IMR-90 (cell line): ENCODE results near the gene NUP210L. TPM values are rescaled to one million over a fixed set of nuclear protein-coding genes. Genes with fewer than 3 reads are reported as not detected.

Experiments used
- ATAC-seq: fragments of 200-7000 bp; cut with Tn5 transposase; 2 replicates; pipeline ENCODE4 v1.9.1; 2020; ENCODE audit warnings: low read depth, mild to moderate bottlenecking, moderate library complexity
- BruUV-seq: library from RNA; stranded (reverse); fragments of 400-500 nt; replicated peaks from 2 replicates; lab custom pipeline; 2021; lab: Mats Ljungman, UMichigan
- CTCF ChIA-PET: fragments of 300-600 bp; formaldehyde crosslinking; extraction: SDS; loops from one replicate; lab custom pipeline; 2021; ENCODE audit warnings: antibody characterized with exemption; lab: Yijun Ruan, JAX
- POLR2A ChIA-PET: fragments of 300-600 bp; sonication (Branson Sonifier 250); formaldehyde crosslinking; loops from one replicate; lab custom pipeline; 2022; ENCODE audit warnings: antibody characterized with exemption; ENCODE audit not compliant: unreplicated experiment; lab: Charles Lee
- DNase-seq: peaks from one replicate; pipeline ENCODE4 v3.0.0; 2013
- H2AFZ ChIP-seq: replicated peaks from 2 replicates; pipeline ENCODE3; 2013; ENCODE audit warnings: low read length, mild to moderate bottlenecking; ENCODE audit not compliant: poor library complexity
- H2AK5ac ChIP-seq: 2 replicates; pipeline ENCODE4 v1.6.1; 2013; ENCODE audit warnings: low read depth, low read length, inconsistent platforms
- H2AK9ac ChIP-seq: replicated peaks from 2 replicates; pipeline ENCODE3; 2013; ENCODE audit warnings: mild to moderate bottlenecking, low read depth, low read length, moderate library complexity; ENCODE audit not compliant: poor library complexity
- H2BK120ac ChIP-seq: 2 replicates; pipeline ENCODE4 v1.6.1; 2013; ENCODE audit warnings: low read depth, low read length, inconsistent platforms
- H2BK15ac ChIP-seq: 3 replicates; pipeline ENCODE4 v1.6.1; 2013; ENCODE audit warnings: low read depth, low read length, inconsistent platforms
- H2BK20ac ChIP-seq: 2 replicates; pipeline ENCODE4 v1.6.1; 2013; ENCODE audit warnings: low read depth, mild to moderate bottlenecking, inconsistent platforms, low read length, moderate library complexity
- H2BK5ac ChIP-seq: 2 replicates; pipeline ENCODE4 v1.6.1; 2013; ENCODE audit warnings: mild to moderate bottlenecking, low read depth, low read length, inconsistent platforms; ENCODE audit not compliant: poor library complexity, severe bottlenecking
- H3K14ac ChIP-seq: replicated peaks from 2 replicates; pipeline ENCODE4 v1.6.1; 2013; ENCODE audit warnings: low read depth, low read length, inconsistent platforms
- H3K18ac ChIP-seq: 2 replicates; pipeline ENCODE4 v1.6.1; 2013; ENCODE audit warnings: low read depth, low read length, control low read depth
- H3K23ac ChIP-seq: 2 replicates; pipeline ENCODE4 v1.6.1; 2013; ENCODE audit warnings: low read depth, low read length, inconsistent platforms
- H3K27ac ChIP-seq: 2 replicates; pipeline ENCODE4 v1.5.1; 2013; ENCODE audit warnings: mild to moderate bottlenecking, control low read depth, low read length; ENCODE audit not compliant: insufficient read depth
- H3K27me3 ChIP-seq: 2 replicates; pipeline ENCODE4 v1.6.1; 2013; ENCODE audit warnings: low read length; ENCODE audit not compliant: control insufficient read depth, insufficient read depth
- H3K36me3 ChIP-seq: 2 replicates; pipeline ENCODE4 v1.6.1; 2013; ENCODE audit warnings: low read length, mixed read lengths; ENCODE audit not compliant: control insufficient read depth, insufficient read depth
- H3K4ac ChIP-seq: 2 replicates; pipeline ENCODE4 v1.6.1; 2013; ENCODE audit warnings: low read depth, low read length, inconsistent platforms
- H3K4me1 ChIP-seq: 2 replicates; pipeline ENCODE4 v1.6.1; 2013; ENCODE audit warnings: low read length, mixed read lengths; ENCODE audit not compliant: control insufficient read depth, insufficient read depth
- H3K4me2 ChIP-seq: 2 replicates; pipeline ENCODE4 v1.6.1; 2013; ENCODE audit warnings: low read depth, mild to moderate bottlenecking, control low read depth, low read length, moderate library complexity
- H3K4me3 ChIP-seq: 2 replicates; pipeline ENCODE4 v1.5.1; 2013; ENCODE audit warnings: low read depth, mild to moderate bottlenecking, control low read depth, low read length, moderate library complexity; ENCODE audit not compliant: insufficient read depth
- H3K56ac ChIP-seq: 2 replicates; pipeline ENCODE4 v1.6.1; 2013; ENCODE audit warnings: low read length, inconsistent platforms; ENCODE audit not compliant: insufficient read depth; ENCODE audit errors: extremely low read depth
- H3K79me1 ChIP-seq, 2 experiments: 2 replicates each; pipeline ENCODE4 v1.6.1; 2013; ENCODE audit warnings: low read length in 2 of 2, inconsistent platforms in 1 of 2, low read depth in 1 of 2
- H3K9ac ChIP-seq: 2 replicates; pipeline ENCODE4 v1.6.1; 2013; ENCODE audit warnings: low read depth, low read length, control low read depth
- H3K9me1 ChIP-seq: 2 replicates; pipeline ENCODE4 v1.6.1; 2013; ENCODE audit warnings: low read length, inconsistent platforms; ENCODE audit not compliant: insufficient read depth
- H3K9me3 ChIP-seq: 2 replicates; pipeline ENCODE4 v1.6.1; 2013; ENCODE audit warnings: low read length; ENCODE audit not compliant: control insufficient read depth, insufficient read depth
- H4K20me1 ChIP-seq: 2 replicates; pipeline ENCODE4 v1.6.1; 2013; ENCODE audit warnings: low read length, inconsistent platforms; ENCODE audit not compliant: insufficient read depth
- H4K5ac ChIP-seq: 2 replicates; pipeline ENCODE4 v1.6.1; 2013; ENCODE audit warnings: mild to moderate bottlenecking, low read depth, low read length, control low read depth
- H4K8ac ChIP-seq, 2 experiments: 2 replicates each; pipeline ENCODE4 v1.6.1; 2013; ENCODE audit warnings: low read depth in 2 of 2, low read length in 2 of 2, control low read depth in 1 of 2, inconsistent platforms in 1 of 2
- H4K91ac ChIP-seq: 2 replicates; pipeline ENCODE4 v1.6.1; 2013; ENCODE audit warnings: low read depth, low read length, inconsistent platforms; ENCODE audit not compliant: insufficient read depth
- BHLHE40 ChIP-seq: fragments of 150-350 bp; IDR thresholded peaks from 2 replicates; pipeline ENCODE4 v1.6.1; 2016; ENCODE audit warnings: mild to moderate bottlenecking, low read depth, low read length
- CHD1 ChIP-seq: IDR thresholded peaks from 2 replicates; pipeline ENCODE4 v1.6.1; 2012; ENCODE audit warnings: low read depth, low read length, improper control_type of control experiment
- FOS ChIP-seq: fragments of 150-350 bp; IDR thresholded peaks from 2 replicates; pipeline ENCODE4 v1.6.1; 2016; ENCODE audit warnings: low read depth, low read length
- MAZ ChIP-seq: IDR thresholded peaks from 2 replicates; pipeline ENCODE4 v1.6.1; 2012; ENCODE audit warnings: low read depth, mild to moderate bottlenecking, low read length, improper control_type of control experiment, moderate library complexity, borderline replicate concordance
- RAD21 ChIP-seq: IDR thresholded peaks from 2 replicates; pipeline ENCODE4 v1.6.1; 2012; ENCODE audit warnings: low read length, improper control_type of control experiment
- RCOR1 ChIP-seq: IDR thresholded peaks from 2 replicates; pipeline ENCODE4 v1.6.1; 2012; ENCODE audit warnings: mild to moderate bottlenecking, low read length, improper control_type of control experiment; ENCODE audit not compliant: insufficient replicate concordance
- WGBS, 2 experiments: methylation state at CpG; one replicate each; pipeline versions ENCODE4 v1.1.5 to v1.1.7; 2013; ENCODE audit warnings: missing lambda C conversion rate in 2 of 2; ENCODE audit not compliant: insufficient read length in 1 of 2; ENCODE audit errors: extremely low coverage in 2 of 2; 5-methylcytosine and 5-hydroxymethylcytosine counted together
- dilution Hi-C: fragments of 300-500 bp; cut with HindIII; formaldehyde crosslinking; loops from one replicate; pipeline ENCODE4 v1.14.3; 2018; ENCODE audit warnings: low sequenced_read_pairs; ENCODE audit not compliant: unreplicated experiment
- in situ Hi-C: fragments of 300-500 bp; cut with MboI; formaldehyde crosslinking; loops from 3 replicates; pipeline ENCODE4 v1.14.3; 2019; ENCODE audit warnings: low sequenced_read_pairs, inconsistent platforms, mixed read lengths
- intact Hi-C: fragments of 100-400 bp; cut with micrococcal nuclease; formaldehyde crosslinking; loops from 2 replicates; pipeline ENCODE4 v1.10.0; 2022
- polyA plus RNA-seq, 3 experiments: library from polyadenylated mRNA; depleted of rRNA; stranded (reverse); fragments of >200 nt; gene quantifications; 2 replicates each; pipeline ENCODE4 v1.2.3, GENCODE V29; 2012; ENCODE audit warnings: low replicate concordance in 1 of 3
- total RNA-seq: library from RNA; depleted of rRNA; stranded (reverse); fragments of >200 nt; gene quantifications from 2 replicates; pipeline ENCODE4 v1.2.3, GENCODE V29; 2012
- TF ChIP-seq, protein P1 (sequence below): conservative IDR thresholded peaks from 2 replicates; pipeline ENCODE4 v1.5.1; 2012; ENCODE audit warnings: mild to moderate bottlenecking, low read depth, low read length, improper control_type of control experiment
- TF ChIP-seq, protein P2 (sequence below): fragments of 150-350 bp; IDR thresholded peaks from 2 replicates; pipeline ENCODE4 v1.6.1; 2016; ENCODE audit warnings: low read depth, mild to moderate bottlenecking, low read length, moderate library complexity, borderline replicate concordance
- TF ChIP-seq, protein P3 (sequence below): fragments of 150-350 bp; IDR thresholded peaks from 2 replicates; pipeline ENCODE4 v1.6.1; 2017; ENCODE audit warnings: mild to moderate bottlenecking, antibody characterized with exemption, low read length, low read depth

The NUP210L gene
- total and polyA plus RNA-seq, 2 of the 4 experiments (the other 2 are of a cell fraction): under 0.01 to 0.02 TPM

DNA sequence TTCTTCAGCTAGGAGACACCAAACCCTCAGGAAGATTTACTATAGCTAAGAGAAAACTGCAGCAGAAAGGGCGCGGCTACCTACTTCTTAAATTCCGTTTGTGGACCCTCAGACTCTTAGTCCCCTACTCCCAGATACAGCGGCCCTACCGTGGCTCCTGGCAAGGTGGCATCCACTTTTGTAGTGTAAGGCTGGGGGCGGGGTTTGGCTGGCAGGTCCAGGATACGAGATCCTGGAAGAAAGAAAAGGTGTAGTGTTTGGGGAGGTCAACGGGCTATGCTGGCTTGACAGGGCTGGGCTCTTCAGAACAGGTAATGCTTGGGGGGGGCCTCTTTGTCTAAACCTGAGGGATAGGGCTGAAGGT, 186.9 kb downstream of the NUP210L start (continued):
- no peak for TF ChIP-seq FOS

DNA sequence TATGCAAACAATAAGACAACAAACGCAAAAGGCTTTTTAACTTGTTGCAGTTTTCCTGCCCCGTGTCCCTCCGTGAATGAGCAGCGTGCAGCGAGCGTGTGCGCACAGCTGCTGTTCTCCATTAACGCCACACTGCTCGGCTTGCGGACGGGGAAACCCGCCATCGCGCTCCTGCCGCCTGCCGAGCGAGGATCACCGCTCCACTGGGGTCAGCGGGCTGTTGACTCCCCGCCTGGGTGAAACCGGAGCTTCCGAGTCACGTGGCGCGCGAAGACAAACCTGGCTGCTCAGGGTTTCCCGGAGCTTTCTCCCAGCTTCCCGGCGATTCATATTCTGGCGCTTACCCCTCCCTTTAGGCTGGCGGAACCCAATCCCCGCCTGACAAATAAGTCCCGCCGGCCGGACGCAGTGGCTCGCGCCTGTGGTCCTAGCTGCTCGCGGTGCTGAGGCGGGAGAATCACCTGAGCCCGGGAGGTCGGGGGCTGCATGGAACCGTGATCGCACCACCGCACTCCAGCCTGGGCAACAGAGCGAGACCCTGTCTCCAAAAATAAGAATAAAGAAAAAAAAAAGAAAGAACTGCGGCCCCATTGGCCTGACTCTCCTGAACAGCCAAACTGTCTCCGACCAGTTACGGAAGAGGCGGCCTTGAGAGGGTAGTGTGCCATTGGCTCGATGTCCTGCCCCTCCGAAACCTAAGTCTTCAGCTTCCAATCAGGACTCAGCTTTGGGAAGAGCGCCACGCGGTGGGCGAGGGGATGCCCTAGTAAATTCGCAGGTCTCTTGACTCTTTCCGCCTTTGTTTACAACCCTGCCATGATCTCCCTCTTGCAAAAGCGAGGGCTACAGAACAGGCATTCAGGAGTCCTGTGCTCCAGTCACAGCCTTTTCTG, 187.5 kb downstream of the NUP210L start, which contains the start of gene CREB3L4:
Gene CREB3L4 (plus strand): TSS at position 796 of the 893 bp plus-strand sequence. CDS start 624 bp downstream, outside the sequence.
- Histone ChIP-seq H2BK20ac (no peak within 1 kb of the TSS), H3K23ac (peak within 1 kb of the TSS; percentile 70), H3K4me3 (peak within 1 kb of the TSS; percentile 59), H3K9me1 (peaks cover 7% of the 10 kb centered on the region; the same call in 1 of the 2 replicates), H3K18ac (peak within 1 kb of the TSS; percentile 32; the same call in 1 of the 2 replicates), H4K91ac (peak within 1 kb of the TSS; percentile 69), H2BK120ac (peak within 1 kb of the TSS; percentile 21; the same call in 1 of the 2 replicates), H2BK5ac (peak within 1 kb of the TSS; percentile 76), H4K20me1 (peaks cover 3% of the 10 kb centered on the region; the same call in 1 of the 2 replicates), H2AK9ac (peak within 1 kb of the TSS; percentile 88), H3K4me1 (peaks cover 3% of the 10 kb centered on the region; the same call in 1 of the 2 replicates), H3K36me3 (no peaks in the 10 kb centered on the region), H3K14ac (peak within 1 kb of the TSS; percentile 66), H3K79me1 (peaks cover 5 to 45% of the 10 kb centered on the region in 2 experiments; a peak in 3 of 4 replicates), H3K27ac (peak within 1 kb of the TSS; percentile 77), H2AK5ac (peak within 1 kb of the TSS; percentile 73), H3K27me3 (no peaks in the 10 kb centered on the region), H3K9me3 (no peaks in the 10 kb centered on the region), H3K56ac (peak within 1 kb of the TSS; percentile 46), H4K5ac (peak within 1 kb of the TSS; percentile 46), H3K4ac (peak within 1 kb of the TSS; percentile 80), H2AFZ (peak within 1 kb of the TSS; percentile 90), H4K8ac (peak within 1 kb of the TSS; percentile 25 to 93), H2BK15ac (no peak within 1 kb of the TSS), H3K9ac (peak within 1 kb of the TSS; percentile 82), H3K4me2 (peak within 1 kb of the TSS; percentile 87)
- DNase-seq (peak; percentile 98), ATAC-seq (peak; percentile 83)
- POLR2A ChIA-PET: interaction anchor here (1.3 to 1.5 kb wide), 3 partner anchors 10 to 44 kb away, joined by 3 to 5 read pairs (median 3); partner anchors contain the start of genes JTB and RPS27
- intact Hi-C loops (no loop called here), in situ Hi-C loops (loop anchor here (25.0 kb wide), 1 partner anchor 430 kb away; the partner anchor contains the start of genes S100A3, S100A4, S100A5 and S100A6), dilution Hi-C loops (no loop called here)
- BruUV-seq: no TSS peak
- 0% methylated on average over 34 of the region's 60 CpGs; no CpG with 5 or more reads in 1 of the 2 experiments for WGBS, 2 experiments
- CTCF ChIA-PET: interaction anchor here (0.6 to 1.2 kb wide), 9 partner anchors 8 to 205 kb away, joined by 3 to 4 read pairs (median 3); partner anchors contain the start of genes JTB and RAB13
- TF ChIP-seq, protein P1, sequence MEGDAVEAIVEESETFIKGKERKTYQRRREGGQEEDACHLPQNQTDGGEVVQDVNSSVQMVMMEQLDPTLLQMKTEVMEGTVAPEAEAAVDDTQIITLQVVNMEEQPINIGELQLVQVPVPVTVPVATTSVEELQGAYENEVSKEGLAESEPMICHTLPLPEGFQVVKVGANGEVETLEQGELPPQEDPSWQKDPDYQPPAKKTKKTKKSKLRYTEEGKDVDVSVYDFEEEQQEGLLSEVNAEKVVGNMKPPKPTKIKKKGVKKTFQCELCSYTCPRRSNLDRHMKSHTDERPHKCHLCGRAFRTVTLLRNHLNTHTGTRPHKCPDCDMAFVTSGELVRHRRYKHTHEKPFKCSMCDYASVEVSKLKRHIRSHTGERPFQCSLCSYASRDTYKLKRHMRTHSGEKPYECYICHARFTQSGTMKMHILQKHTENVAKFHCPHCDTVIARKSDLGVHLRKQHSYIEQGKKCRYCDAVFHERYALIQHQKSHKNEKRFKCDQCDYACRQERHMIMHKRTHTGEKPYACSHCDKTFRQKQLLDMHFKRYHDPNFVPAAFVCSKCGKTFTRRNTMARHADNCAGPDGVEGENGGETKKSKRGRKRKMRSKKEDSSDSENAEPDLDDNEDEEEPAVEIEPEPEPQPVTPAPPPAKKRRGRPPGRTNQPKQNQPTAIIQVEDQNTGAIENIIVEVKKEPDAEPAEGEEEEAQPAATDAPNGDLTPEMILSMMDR: peak; percentile 60
- TF ChIP-seq, protein P2, sequence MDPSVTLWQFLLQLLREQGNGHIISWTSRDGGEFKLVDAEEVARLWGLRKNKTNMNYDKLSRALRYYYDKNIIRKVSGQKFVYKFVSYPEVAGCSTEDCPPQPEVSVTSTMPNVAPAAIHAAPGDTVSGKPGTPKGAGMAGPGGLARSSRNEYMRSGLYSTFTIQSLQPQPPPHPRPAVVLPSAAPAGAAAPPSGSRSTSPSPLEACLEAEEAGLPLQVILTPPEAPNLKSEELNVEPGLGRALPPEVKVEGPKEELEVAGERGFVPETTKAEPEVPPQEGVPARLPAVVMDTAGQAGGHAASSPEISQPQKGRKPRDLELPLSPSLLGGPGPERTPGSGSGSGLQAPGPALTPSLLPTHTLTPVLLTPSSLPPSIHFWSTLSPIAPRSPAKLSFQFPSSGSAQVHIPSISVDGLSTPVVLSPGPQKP: no peak
- TF ChIP-seq CHD1 (no peak), RAD21 (peak; percentile 19; the same call in 1 of the 2 replicates), BHLHE40 (peak; percentile 56; the same call in 1 of the 2 replicates), RCOR1 (no peak), MAZ (peak; percentile 66; the same call in 1 of the 2 replicates)
- TF ChIP-seq, protein P3, sequence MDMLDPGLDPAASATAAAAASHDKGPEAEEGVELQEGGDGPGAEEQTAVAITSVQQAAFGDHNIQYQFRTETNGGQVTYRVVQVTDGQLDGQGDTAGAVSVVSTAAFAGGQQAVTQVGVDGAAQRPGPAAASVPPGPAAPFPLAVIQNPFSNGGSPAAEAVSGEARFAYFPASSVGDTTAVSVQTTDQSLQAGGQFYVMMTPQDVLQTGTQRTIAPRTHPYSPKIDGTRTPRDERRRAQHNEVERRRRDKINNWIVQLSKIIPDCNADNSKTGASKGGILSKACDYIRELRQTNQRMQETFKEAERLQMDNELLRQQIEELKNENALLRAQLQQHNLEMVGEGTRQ: peak; percentile 95
